ENCODE results near the gene PPM1H. TPM values are rescaled to one million over a fixed set of nuclear protein-coding genes. Genes with fewer than 3 reads are reported as not detected.

Gene PPM1H
- total and polyA plus RNA-seq, 10 of the 15 experiments (the other 5 are each of a cell fraction or from before 2014, with no cell fraction given), result 0.11 to 0.83 (median 0.49) TPM

DNA sequence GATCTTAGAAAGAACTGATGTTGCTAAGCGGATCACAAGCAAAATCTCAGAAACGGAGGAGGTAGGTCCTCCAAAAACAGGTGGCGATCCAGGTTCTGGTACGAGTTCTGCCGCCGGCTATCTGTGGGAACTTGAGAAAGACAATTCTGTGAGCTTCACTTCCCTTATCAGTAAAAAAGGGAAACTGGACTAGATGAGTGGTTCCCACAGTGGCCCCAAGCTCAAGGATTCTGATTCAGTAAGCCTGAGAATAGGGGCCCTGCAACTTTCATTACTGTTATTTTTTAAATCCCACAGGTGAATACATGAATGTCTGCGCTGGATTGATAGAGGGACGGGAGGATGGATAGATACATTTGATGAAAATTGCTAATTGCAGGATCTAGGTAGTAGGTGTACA, 160.2 kb downstream of the PPM1H start:
- Histone ChIP-seq H3K36me3 (ENCODE audit: control insufficient read depth in 2 of 2, insufficient read depth in 2 of 2, low read length in 1 of 2) (no peaks in the 10 kb centered on the region), H3K9ac (ENCODE audit: control insufficient read depth, insufficient read depth, low read length) (no peak overlapping the region), H4K20me1 (ENCODE audit: control insufficient read depth, insufficient read depth) (no peaks in the 10 kb centered on the region), H3K4me2 (ENCODE audit: control insufficient read depth, insufficient read depth) (no peak overlapping the region), H3K4me3 (no peak overlapping the region), H3K27ac (ENCODE audit: control insufficient read depth, insufficient read depth) (no peak overlapping the region), H3K79me2 (ENCODE audit: control insufficient read depth, insufficient read depth, low read length) (no peaks in the 10 kb centered on the region), H3K9me3 (replicated peaks; ENCODE audit: control insufficient read depth, insufficient read depth, low read length) (no peaks in the 10 kb centered on the region), H2AFZ (ENCODE audit: control insufficient read depth, low read depth, low read length) (no peak overlapping the region; the same call in 1 of the 2 replicates), H3K27me3 (replicated peaks in 1 of 2; ENCODE audit: control insufficient read depth in 2 of 2, insufficient read depth in 2 of 2, low read length in 1 of 2) (no peaks in the 10 kb centered on the region), H3K4me1 (ENCODE audit: control insufficient read depth, insufficient read depth, low read length) (no peaks in the 10 kb centered on the region)
- no peak for DNase-seq (ENCODE audit: low read depth, low spot score)
- ATAC-seq, result no peak
- intact Hi-C loops (cut with micrococcal nuclease; ENCODE audit: unreplicated experiment) (no loop called here), in situ Hi-C loops (cut with MboI) (no loop called here)
- BruUV-seq (replicated peaks), result no TSS peak
- ChIA-PET RAD21 (ENCODE audit: unreplicated experiment) (interaction anchor here (0.9 to 1.5 kb wide), 3 partner anchors 14 to 79 kb away, joined by 3 read pairs; no protein-coding TSS in a partner anchor), CTCF (interaction anchor here (0.7 kb wide), 1 partner anchor 19 kb away, joined by 3 read pairs; no protein-coding TSS in a partner anchor), SMC1A (ENCODE audit: uncharacterized antibody, unreplicated experiment) (interaction anchor here (1.2 to 2.0 kb wide), 4 partner anchors 14 to 193 kb away, joined by 3 to 7 read pairs (median 3); no protein-coding TSS in a partner anchor), POLR2A (interaction anchor here (1.1 kb wide), 1 partner anchor 14 kb away, joined by 3 read pairs; no protein-coding TSS in a partner anchor)
- 84% methylated on average over 8 of the region's 8 CpGs for WGBS (ENCODE audit: insufficient coverage, insufficient replicate concordance, low lambda C conversion rate, missing lambda C conversion rate)
- TF ChIP-seq SPI1 (IDR thresholded peaks at IDR 0.05; ENCODE audit: borderline replicate concordance, insufficient read depth, low read depth, low read length) (peak; percentile 61; the same call in 1 of the 2 replicates), RUNX3 (IDR thresholded peaks at IDR 0.05; ENCODE audit: low read length) (no peak)
- TF ChIP-seq, protein P1, sequence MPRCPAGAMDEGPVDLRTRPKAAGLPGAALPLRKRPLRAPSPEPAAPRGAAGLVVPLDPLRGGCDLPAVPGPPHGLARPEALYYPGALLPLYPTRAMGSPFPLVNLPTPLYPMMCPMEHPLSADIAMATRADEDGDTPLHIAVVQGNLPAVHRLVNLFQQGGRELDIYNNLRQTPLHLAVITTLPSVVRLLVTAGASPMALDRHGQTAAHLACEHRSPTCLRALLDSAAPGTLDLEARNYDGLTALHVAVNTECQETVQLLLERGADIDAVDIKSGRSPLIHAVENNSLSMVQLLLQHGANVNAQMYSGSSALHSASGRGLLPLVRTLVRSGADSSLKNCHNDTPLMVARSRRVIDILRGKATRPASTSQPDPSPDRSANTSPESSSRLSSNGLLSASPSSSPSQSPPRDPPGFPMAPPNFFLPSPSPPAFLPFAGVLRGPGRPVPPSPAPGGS (IDR thresholded peaks at IDR 0.05; ENCODE audit: borderline replicate concordance, insufficient read depth, low read depth, low read length, poor library complexity, severe bottlenecking), result peak; percentile 76
- FAIRE-seq, result no peak

DNA sequence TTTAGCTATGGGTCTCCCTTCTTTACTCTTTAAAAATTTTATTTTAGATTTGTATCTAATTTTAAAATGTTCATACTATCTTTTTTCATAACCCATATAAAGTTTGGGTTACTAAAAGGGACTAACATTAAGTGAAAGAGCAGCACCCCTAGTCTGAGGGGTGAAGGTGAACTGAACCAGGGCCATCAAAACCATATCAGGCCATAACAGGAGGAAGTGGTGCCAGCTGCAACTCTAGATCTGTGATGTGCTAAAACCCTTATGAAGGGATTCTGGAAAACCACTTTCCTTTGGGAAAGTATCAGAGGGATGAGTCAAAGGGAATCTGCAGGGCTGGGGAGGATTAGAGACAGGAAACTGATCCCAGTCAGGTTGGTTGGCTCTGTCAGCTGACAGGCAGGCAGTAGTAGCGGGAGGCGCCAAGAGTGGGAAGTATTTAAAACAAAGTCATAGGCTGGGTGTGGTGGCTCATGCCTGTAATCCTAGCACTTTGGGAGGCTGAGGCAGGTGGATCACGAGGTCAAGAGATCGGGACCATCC, 162.5 kb downstream of the PPM1H start:
- ATAC-seq (no peak), FAIRE-seq (no peak), DNase-seq (ENCODE audit: low read depth, low spot score) (no peak)
- in situ Hi-C loops (cut with MboI), result no loop called here
- ChIA-PET CTCF (interaction anchor here (0.7 kb wide), 1 partner anchor 133 kb away, joined by 3 read pairs; no protein-coding TSS in a partner anchor), POLR2A (interaction anchor here (1.5 kb wide), 1 partner anchor 10 kb away, joined by 4 read pairs; no protein-coding TSS in a partner anchor), SMC1A (ENCODE audit: uncharacterized antibody, unreplicated experiment) (interaction anchor here (1.6 kb wide), 1 partner anchor 11 kb away, joined by 7 read pairs; no protein-coding TSS in a partner anchor), RAD21 (ENCODE audit: unreplicated experiment) (no interaction called here)
- no peak overlapping the region for H3K27ac ChIP-seq (ENCODE audit: control insufficient read depth, insufficient read depth)
- H3K9me3 ChIP-seq (replicated peaks; ENCODE audit: control insufficient read depth, insufficient read depth, low read length), result no peaks in the 10 kb centered on the region
- no peaks in the 10 kb centered on the region for H4K20me1 ChIP-seq (ENCODE audit: control insufficient read depth, insufficient read depth)
- H3K79me2 ChIP-seq (ENCODE audit: control insufficient read depth, insufficient read depth, low read length), result no peaks in the 10 kb centered on the region
- no TSS peak for BruUV-seq (replicated peaks)
- H3K4me3 ChIP-seq, result no peak overlapping the region
- H3K9ac ChIP-seq (ENCODE audit: control insufficient read depth, insufficient read depth, low read length), result no peak overlapping the region
- no peaks in the 10 kb centered on the region for H3K4me1 ChIP-seq (ENCODE audit: control insufficient read depth, insufficient read depth, low read length)
- no peaks in the 10 kb centered on the region for H3K27me3 ChIP-seq (replicated peaks in 1 of 2; ENCODE audit: control insufficient read depth in 2 of 2, insufficient read depth in 2 of 2, low read length in 1 of 2)
- no peak overlapping the region for H2AFZ ChIP-seq (ENCODE audit: control insufficient read depth, low read depth, low read length)
- no peaks in the 10 kb centered on the region for H3K36me3 ChIP-seq (ENCODE audit: control insufficient read depth in 2 of 2, insufficient read depth in 2 of 2, low read length in 1 of 2)
- intact Hi-C loops (cut with micrococcal nuclease; ENCODE audit: unreplicated experiment), result no loop called here
- 87% methylated on average over 3 of the region's 4 CpGs for WGBS (ENCODE audit: insufficient coverage, insufficient replicate concordance, low lambda C conversion rate, missing lambda C conversion rate)
- H3K4me2 ChIP-seq (ENCODE audit: control insufficient read depth, insufficient read depth), result no peak overlapping the region
- TF ChIP-seq, protein P2, sequence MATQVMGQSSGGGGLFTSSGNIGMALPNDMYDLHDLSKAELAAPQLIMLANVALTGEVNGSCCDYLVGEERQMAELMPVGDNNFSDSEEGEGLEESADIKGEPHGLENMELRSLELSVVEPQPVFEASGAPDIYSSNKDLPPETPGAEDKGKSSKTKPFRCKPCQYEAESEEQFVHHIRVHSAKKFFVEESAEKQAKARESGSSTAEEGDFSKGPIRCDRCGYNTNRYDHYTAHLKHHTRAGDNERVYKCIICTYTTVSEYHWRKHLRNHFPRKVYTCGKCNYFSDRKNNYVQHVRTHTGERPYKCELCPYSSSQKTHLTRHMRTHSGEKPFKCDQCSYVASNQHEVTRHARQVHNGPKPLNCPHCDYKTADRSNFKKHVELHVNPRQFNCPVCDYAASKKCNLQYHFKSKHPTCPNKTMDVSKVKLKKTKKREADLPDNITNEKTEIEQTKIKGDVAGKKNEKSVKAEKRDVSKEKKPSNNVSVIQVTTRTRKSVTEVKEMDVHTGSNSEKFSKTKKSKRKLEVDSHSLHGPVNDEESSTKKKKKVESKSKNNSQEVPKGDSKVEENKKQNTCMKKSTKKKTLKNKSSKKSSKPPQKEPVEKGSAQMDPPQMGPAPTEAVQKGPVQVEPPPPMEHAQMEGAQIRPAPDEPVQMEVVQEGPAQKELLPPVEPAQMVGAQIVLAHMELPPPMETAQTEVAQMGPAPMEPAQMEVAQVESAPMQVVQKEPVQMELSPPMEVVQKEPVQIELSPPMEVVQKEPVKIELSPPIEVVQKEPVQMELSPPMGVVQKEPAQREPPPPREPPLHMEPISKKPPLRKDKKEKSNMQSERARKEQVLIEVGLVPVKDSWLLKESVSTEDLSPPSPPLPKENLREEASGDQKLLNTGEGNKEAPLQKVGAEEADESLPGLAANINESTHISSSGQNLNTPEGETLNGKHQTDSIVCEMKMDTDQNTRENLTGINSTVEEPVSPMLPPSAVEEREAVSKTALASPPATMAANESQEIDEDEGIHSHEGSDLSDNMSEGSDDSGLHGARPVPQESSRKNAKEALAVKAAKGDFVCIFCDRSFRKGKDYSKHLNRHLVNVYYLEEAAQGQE (IDR thresholded peaks at IDR 0.05; ENCODE audit: low read depth, low read length), result no peak
- no peak for TF ChIP-seq FOS (IDR thresholded peaks at IDR 0.05; ENCODE audit: borderline replicate concordance, extremely low read depth, insufficient read length)
- TF ChIP-seq HDAC6 (IDR thresholded peaks at IDR 0.05; ENCODE audit: unreplicated experiment), result no peak
- no peak for TF ChIP-seq ZNF274 (IDR thresholded peaks at IDR 0.05; ENCODE audit: insufficient read depth, insufficient read length)
- TF ChIP-seq KDM1A (IDR thresholded peaks at IDR 0.05; ENCODE audit: borderline replicate concordance), result no peak
- TF ChIP-seq NFIC (IDR thresholded peaks at IDR 0.05; ENCODE audit: low read depth, low read length), result no peak
- no peak for TF ChIP-seq CBX5 (IDR thresholded peaks at IDR 0.05; ENCODE audit: low read depth)

All from GM12878 (cell line).